Activated CD4-positive, alpha-beta T cell treated with anti-CD3 and anti-CD28 coated beads, Interleukin-2, amount 10 ng/mL, durations not matched to agents 7 days and 5 days (primary cell): Measurements from ENCODE around the gene MYBBP1A. TPM values are rescaled to one million over a fixed set of nuclear protein-coding genes. Genes with fewer than 3 reads are reported as not detected.

Source experiments
- total RNA-seq, 2 experiments: library from RNA; stranded (reverse); gene quantifications; one replicate each; pipeline ENCODE4 v1.2.3, GENCODE V29; 2021

MYBBP1A gene
- total RNA-seq, 2 experiments from 2014 or later = 58.0 to 59.0 TPM

Other genes with a start within 250 kb of the MYBBP1A start
- 10 to 100 TPM; 51.6 to 56.7 TPM for gene UBE2G1, start 188.7 kb downstream of the MYBBP1A start, total RNA-seq
- 1 to 10 TPM; 6.5 to 8.0 TPM for gene SPNS3, start 121.4 kb downstream of the MYBBP1A start, total RNA-seq
- gene SPNS2, start 56.5 kb downstream of the MYBBP1A start, total RNA-seq = under 1 TPM; 0.25 to 0.29 TPM
- not detected for gene GGT6, start 5.2 kb upstream of the MYBBP1A start, total RNA-seq
- not detected for gene SMTNL2, start 29.1 kb upstream of the MYBBP1A start, total RNA-seq
- under 1 TPM in 1 of 2 experiments, not detected in 1; 0.17 TPM for gene ALOX15, start 86.3 kb upstream of the MYBBP1A start, total RNA-seq
- gene PELP1, start 148.8 kb upstream of the MYBBP1A start, total RNA-seq = 10 to 100 TPM; 61.6 to 73.2 TPM
- gene ARRB2, start 155.2 kb upstream of the MYBBP1A start, total RNA-seq = 100 to 1,000 TPM; 323 to 336 TPM
- 10 to 100 TPM; 19.6 to 23.6 TPM for gene MED11, start 176.0 kb upstream of the MYBBP1A start, total RNA-seq
- gene ZMYND15, start 184.4 kb upstream of the MYBBP1A start, total RNA-seq = under 1 TPM in 1 of 2 experiments, not detected in 1; 0.07 TPM
- 1 to 10 TPM in 1 of 2 experiments, under 1 TPM in 1; 0.94 to 1.6 TPM for gene CXCL16, start 184.5 kb upstream of the MYBBP1A start, total RNA-seq
- not detected for gene TM4SF5, start 216.5 kb upstream of the MYBBP1A start, total RNA-seq
- under 1 TPM in 1 of 2 experiments, not detected in 1; 0.32 TPM for gene VMO1, start 231.0 kb upstream of the MYBBP1A start, total RNA-seq
- not detected for gene GLTPD2, start 233.6 kb upstream of the MYBBP1A start, total RNA-seq
- gene PSMB6, start 240.8 kb upstream of the MYBBP1A start, total RNA-seq = 100 to 1,000 TPM in 1 of 2 experiments, 10 to 100 TPM in 1; 95.3 to 115 TPM